ENCODE measurements around the gene PLCH2.

- TF ChIP-seq GATA2 (IDR thresholded peaks at IDR 0.05; ENCODE audit: low read depth, low read length) (no peak), GATA3 (IDR thresholded peaks at IDR 0.05; ENCODE audit: low read depth, low read length) (no peak)
These were observed 16.3 kb upstream of the PLCH2 start for GRCh38 chr1:2459757-2460156.

Data from SH-SY5Y (cell line).